Stimulated activated CD4-positive, alpha-beta T cell treated with anti-CD3 and anti-CD28 coated beads, Interleukin-2, amount 100 ng/mL, for 4 hours (primary cell): ENCODE results near the gene KRTAP10-5.
"Not testable (repeated sequence)": the region's sequence is repeated elsewhere in the genome, so short reads cannot be mapped to it uniquely, and the experiment has no call there.

ENCODE experiments used
- DNase-seq: peaks from one replicate; pipeline ENCODE4 v3.0.0-alpha.2; 2020; ENCODE audit warnings: low read depth

Gene KRTAP10-5

DNA sequence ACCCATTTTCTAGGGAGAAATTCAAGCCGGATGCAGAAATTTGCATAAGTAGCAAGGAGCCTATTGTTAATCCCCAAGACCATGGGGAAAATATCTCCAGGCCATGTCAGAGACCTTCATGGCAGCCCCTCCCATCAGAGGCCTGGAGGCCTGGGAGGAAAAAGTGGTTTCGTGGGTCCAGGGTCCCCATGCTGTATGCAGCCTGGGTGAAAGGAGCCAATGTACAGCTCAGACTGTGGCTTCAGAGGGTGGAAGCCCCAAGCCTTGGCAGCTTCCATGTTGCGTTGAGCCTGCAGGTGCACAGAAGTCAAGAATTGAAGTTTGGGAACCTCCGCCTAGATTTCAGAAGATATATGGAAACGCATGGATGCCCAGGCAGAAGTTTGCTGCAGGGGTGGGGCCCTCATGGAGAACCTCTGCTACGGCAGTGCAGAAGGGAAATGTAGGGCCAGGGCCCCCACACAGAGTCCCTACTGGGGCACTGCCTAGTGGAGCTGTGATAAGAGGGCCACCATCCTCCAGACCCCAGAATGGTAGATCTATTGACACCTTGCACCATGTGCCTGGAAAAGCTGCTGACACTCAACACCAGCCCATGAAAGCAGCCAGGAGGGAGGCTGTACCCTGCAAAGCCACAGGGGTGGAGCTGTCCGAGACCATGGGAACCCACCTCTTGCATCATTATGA is 29.9 kb upstream of the KRTAP10-5 start:
- not testable (repeated sequence) for DNase-seq

- no peak for DNase-seq
Observed at GRCh38 chr21:44609193-44609592, 28.8 kb upstream of the KRTAP10-5 start.

- no peak for DNase-seq
Observed at GRCh38 chr21:44606495-44606894, 26.1 kb upstream of the KRTAP10-5 start.

GRCh38 chr21:44603911-44604310 is 23.5 kb upstream of the KRTAP10-5 start:
- DNase-seq: no peak

DNA sequence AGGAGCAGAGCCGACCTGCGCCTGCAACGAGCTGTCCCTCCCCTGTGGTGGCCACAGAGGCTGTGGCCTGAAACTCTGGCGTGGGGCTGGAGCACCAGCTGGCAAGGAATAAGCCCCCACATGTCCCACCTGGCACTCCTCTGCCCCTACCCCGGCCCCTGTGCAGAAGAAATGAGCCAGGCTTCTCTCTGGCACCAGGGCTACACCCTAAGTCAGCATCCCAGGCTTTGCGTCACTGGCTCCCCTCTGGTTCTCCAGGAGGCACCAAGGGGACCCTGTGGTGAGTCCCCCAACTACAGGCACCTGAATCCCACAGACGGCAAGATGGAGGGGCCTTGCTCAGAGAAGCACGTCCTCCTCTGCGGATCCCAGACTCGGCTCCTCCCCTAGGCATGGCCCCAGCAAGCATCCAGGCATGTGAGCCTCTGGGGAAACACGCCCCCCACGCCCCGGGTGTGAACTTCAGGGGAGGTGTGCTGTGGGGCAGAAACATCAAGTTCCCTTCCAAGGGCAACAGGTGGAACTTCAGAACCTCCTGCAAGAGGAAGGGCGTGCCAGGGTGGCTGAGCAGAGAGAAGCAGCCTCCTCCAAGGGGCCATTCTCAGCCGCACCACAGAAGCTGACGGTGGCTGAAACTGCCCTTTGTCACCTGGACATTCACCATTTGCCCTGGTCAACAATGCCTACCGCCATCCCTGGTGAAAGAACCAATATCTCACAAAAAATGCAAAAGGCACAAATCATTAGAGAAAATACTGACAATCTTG is 22.9 kb upstream of the KRTAP10-5 start:
- no peak for DNase-seq

DNA sequence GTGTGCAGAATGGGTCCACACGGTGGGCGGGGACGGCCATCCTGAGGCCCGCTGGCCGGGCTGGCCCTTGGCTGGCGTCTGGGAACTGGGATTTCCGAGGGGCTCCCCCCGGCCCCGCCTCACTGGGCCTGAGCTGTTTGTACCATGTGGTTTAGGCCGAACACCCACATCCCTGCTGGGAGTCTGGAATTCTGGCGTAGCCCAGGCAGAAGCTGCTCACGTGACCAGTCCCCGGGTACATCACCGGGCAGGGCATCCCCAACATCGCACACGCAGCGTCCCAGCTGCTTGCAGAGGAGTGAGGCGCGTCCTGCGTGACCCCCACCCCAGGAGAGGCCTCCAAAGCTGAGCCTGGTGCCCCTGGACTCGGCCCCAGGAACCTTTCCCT is 22.1 kb upstream of the KRTAP10-5 start:
- no peak for DNase-seq

DNA sequence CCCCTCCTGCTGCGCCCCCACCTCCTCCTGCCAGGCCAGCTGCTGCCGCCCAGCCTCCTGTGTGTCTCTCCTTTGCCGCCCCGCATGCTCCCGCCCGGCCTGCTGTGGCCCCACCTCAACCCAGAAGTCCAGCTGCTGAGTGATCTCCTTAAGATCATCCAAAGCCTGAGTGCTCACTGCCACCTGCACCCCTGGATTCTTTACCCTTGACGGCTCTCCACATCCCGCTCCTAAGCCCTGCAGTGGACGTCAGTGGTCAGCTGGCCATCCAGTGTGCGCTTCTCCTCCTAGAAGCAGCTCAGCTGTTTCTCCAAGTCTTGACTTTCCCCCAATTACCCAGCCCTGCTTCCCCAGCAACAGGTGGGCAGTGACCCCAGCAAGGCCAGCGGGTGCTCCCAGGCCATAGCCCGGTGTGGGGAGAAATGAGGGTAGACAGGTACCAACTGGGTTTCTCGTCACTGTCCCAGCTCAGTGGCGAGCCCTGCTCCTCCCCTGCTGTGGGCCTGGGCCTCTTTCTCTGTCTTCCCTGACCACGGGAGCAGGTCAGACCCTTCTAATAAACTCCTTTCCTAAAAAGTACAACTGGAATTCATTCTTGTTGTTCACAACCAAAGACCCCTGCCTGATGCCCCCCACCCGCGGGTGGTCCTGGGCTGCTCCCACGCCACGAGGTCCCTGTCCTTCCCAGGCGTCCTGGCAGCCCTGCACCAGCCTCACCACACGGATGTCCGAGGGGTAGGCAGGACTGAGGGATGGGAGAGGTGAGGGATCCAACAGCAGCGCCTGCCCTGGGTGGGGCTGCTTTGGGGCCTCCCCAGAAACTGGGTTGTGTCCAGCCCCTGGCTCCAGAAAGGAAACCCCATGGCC is 21.4 kb upstream of the KRTAP10-5 start:
- no peak for DNase-seq

DNA sequence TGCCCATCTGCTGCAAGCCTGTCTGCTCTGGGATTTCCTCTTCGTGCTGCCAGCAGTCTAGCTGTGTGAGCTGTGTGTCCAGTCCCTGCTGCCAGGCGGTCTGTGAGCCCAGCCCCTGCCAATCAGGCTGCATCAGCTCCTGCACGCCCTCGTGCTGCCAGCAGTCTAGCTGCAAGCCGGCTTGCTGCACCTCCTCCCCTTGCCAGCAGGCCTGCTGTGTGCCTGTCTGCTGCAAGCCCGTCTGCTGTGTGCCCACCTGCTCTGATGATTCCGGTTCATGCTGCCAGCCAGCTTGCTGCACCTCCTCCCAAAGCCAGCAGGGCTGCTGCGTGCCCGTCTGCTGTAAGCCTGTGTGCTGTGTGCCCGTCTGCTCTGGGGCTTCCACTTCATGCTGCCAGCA is 20.7 kb upstream of the KRTAP10-5 start:
- not testable (repeated sequence) for DNase-seq

DNA sequence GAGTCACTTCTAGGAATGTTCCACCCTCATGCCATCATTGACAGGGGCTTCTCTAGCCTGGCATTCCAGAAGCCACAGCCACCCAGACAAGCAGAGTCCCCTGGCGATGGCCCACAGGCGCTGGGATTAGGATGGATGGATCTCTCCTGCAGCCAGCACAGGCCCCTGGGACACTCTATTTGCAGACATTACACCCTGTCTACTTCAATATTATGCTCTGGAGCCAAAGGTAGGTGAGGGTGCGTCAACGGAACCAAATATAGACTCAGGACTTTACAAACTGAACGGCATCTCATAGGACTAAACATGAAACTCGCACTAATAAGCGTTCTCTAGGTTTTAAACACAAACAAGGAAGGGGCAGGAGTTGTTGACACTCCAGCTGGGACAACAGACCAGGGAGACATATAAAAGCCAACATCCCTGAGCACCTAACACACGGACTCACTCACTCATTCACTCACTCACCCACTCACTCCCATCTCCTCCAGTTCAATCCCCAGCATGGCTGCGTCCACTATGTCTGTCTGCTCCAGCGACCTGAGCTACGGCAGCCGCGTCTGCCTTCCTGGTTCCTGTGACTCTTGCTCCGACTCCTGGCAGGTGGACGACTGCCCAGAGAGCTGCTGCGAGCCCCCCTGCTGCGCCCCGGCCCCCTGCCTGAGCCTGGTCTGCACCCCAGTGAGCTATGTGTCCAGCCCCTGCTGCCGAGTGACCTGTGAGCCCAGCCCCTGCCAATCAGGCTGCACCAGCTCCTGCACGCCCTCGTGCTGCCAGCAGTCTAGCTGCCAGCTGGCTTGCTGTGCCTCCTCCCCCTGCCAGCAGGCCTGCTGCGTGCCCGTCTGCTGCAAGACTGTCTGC is 19.9 kb upstream of the KRTAP10-5 start, which contains the start of gene KRTAP10-7:
KRTAP10-7 (plus strand) TSS at position 480 of the 861 bp plus-strand sequence; CDS start at position 505, 25 bp downstream.
- not testable (repeated sequence) for DNase-seq

DNA sequence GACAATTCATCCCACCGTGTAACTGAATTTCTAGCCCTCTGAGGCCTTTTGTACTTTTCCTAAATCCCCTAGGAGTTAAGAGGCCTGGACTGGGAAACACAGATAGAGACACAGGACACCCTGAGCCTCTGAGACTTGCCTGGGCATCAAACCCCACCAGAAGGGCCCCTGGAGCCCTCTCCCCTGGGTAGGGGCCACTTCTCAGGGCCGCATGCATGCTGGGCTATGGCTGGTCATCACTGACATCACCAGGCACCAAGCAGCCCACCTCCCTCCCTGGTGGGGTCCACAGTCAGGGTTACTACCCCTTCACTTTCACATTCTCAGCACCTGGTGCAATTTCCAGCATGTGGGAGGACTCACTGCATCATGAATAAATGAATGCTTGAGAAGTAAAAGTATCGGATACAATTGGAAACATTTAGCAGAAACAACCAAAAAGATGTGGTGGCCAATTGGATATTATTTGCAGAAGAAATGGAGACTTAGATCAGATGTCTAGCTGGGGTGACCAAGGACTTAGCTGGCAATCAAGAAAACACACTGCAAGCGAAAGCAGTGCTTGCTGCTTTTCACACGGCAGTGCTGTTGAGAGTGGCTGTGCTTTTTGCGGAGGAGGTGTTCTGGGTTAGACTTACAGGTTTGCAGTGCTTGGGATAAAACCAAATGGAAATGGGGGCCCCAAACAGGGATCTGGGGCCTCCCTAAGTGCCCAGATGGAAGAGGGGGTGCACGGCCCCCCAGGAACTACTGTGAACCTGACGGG is 19.0 kb upstream of the KRTAP10-5 start:
- no peak for DNase-seq

- DNase-seq: no peak
Observed at GRCh38 chr21:44598061-44598460, 17.7 kb upstream of the KRTAP10-5 start.

GRCh38 chr21:44596068-44596725 is 15.8 kb upstream of the KRTAP10-5 start:
- no peak for DNase-seq

DNA sequence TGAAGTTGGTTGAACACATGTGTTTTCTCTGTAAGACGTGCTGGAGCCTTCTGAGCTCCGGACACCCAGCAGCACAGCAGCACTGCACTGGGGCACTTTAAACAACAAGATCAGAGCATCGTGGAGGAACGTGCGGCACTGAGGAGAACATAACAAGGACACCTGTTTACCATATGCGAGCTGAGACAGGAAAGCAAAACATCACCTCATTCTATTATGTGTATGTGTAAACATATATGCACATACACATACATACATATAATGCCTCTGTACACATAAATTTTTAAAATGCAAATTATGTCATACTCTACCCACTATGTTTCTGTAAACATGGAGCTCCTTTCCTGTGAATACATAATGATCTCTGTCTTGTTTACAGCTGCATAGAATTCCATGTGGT is 15.1 kb upstream of the KRTAP10-5 start:
- DNase-seq: no peak

GRCh38 chr21:44594406-44594916 is 14.1 kb upstream of the KRTAP10-5 start:
- DNase-seq: no peak

DNA sequence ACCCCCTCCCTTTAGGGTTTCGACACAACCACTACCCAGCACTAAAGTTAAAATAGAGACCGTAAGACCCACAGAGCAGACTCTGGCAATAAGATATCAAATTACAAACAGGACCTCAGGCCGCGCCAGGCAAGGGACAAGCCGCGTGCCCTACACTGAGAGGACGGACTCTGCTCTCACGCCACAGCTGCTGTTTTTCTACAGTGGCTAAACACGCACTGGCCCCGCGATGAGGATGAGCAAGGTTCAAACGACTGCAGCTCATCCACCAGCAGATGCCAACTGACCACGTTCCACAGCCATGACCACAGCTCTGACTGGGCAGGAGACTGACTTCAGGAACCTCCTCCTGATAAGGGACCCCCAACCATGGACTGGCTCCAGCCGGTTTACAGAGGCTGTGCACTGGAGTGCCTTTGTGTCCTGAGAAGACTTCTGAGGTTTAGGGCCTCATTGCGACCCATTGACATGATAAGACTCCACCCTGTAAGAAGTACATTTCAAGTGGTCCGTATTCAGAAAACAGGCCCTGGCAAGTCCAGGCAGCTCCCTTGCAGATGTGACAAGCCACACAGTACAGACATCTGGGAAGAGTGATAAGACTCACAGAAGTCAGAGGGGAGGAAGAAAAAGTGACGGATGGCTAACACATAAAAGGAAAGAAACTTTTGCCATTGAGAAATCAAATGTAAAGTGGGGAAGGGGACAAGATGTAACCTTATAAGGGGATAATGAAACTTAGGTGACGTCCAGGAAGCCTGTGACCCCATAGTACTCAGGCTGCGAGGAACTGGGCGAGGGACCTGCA is 13.4 kb upstream of the KRTAP10-5 start:
- no peak for DNase-seq

DNA sequence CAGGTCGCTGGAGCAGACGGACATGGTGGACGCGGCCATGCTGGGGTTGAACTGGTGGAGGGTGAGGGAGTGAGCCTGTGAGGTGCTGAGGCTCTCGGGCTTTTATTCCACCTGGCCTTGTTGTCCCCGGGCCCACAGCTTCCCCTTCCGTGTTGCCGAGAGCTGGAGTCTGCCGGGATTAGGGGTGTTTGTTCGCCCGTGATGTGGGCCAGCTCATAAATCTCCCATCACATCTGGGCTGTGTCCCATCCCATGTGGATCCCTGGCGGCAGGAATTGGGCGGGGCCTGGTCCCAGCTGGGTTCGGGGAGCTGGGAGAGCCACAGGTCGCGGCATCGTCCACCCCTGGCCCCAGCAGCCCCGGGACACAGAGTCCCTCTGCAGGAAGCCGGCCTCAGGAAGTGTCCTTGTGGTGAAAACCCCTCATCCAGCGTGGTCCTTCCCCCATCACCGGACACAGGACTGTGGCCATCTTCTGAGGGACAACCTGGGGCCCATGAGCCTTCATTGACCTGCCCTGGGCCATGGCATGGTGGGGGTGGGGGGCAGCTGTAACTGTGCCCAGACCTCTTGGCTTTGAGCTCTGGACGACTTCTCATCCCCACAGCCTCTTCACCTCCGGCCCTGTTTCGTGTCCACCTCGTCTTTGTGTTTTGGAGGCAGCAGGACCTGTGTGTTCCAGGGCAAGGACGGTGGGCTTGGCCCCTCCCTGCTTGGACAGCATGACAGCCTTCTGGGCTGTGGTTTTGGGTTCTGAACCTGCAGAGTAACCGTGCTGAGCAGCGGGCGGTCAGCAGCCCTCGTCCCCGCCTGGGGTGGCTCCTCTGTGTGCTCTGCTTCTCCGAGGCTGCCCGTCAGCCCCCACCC is 12.3 kb upstream of the KRTAP10-5 start, which contains the start of gene KRTAP10-6:
KRTAP10-6 (minus strand) TSS at position 60 of the 866 bp plus-strand sequence; CDS start at position 39, 21 bp downstream.
- DNase-seq: no peak

DNA sequence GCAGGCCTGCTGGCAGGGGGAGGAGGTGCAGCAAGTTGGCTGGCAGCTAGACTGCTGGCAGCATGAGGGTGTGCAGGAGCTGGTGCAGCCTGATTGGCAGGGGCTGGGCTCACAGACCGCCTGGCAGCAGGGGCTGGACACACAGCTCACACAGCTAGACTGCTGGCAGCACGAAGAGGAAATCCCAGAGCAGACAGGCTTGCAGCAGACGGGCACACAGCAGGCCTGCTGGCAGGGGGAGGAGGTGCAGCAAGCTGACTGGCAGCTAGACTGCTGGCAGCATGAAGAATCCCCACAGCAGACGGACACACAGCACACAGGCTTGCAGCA is 11.4 kb upstream of the KRTAP10-5 start:
- not testable (repeated sequence) for DNase-seq
